Large intestine (tissue), 3 donors: ENCODE results near the gene UGT2A3. TPM values are rescaled to one million over a fixed set of nuclear protein-coding genes. Genes with fewer than 3 reads are reported as not detected.
"Not testable (repeated sequence)": the region's sequence is repeated elsewhere in the genome, so short reads cannot be mapped to it uniquely, and the experiment has no call there.

Experiments
- DNase-seq, 2 donors: peaks; one replicate each; pipeline versions ENCODE4 v3.0.0 to v3.0.0-alpha.2; 2013
- H3K27ac ChIP-seq: one replicate; pipeline ENCODE4 v1.5.1; 2013; ENCODE audit warnings: low read length
- H3K27me3 ChIP-seq: 2 replicates; pipeline ENCODE4 v1.6.1; 2013; ENCODE audit warnings: low read length; ENCODE audit not compliant: control insufficient read depth, insufficient read depth
- H3K36me3 ChIP-seq: 2 replicates; pipeline ENCODE4 v1.6.1; 2013; ENCODE audit warnings: low read length; ENCODE audit not compliant: control insufficient read depth, insufficient read depth
- H3K4me1 ChIP-seq: one replicate; pipeline ENCODE4 v1.6.1; 2013; ENCODE audit warnings: low read length; ENCODE audit not compliant: control insufficient read depth, insufficient read depth
- H3K4me3 ChIP-seq: one replicate; pipeline ENCODE4 v1.5.1; 2013; ENCODE audit warnings: low read length
- H3K9me3 ChIP-seq: one replicate; pipeline ENCODE4 v1.6.1; 2013; ENCODE audit warnings: mild to moderate bottlenecking, low read depth, low read length, moderate library complexity; ENCODE audit not compliant: control insufficient read depth
- WGBS: methylation state at CpG from one replicate; pipeline ENCODE4 v1.1.5; 2013; ENCODE audit warnings: low lambda C conversion rate; ENCODE audit not compliant: insufficient coverage; 5-methylcytosine and 5-hydroxymethylcytosine counted together
- polyA plus RNA-seq: library from polyadenylated mRNA; unstranded; fragments of 120-200 nt; gene quantifications from one replicate; pipeline ENCODE4 v1.2.1, GENCODE V29; 2013

Gene UGT2A3
- polyA plus RNA-seq, 1 donor, result 285 TPM

DNA sequence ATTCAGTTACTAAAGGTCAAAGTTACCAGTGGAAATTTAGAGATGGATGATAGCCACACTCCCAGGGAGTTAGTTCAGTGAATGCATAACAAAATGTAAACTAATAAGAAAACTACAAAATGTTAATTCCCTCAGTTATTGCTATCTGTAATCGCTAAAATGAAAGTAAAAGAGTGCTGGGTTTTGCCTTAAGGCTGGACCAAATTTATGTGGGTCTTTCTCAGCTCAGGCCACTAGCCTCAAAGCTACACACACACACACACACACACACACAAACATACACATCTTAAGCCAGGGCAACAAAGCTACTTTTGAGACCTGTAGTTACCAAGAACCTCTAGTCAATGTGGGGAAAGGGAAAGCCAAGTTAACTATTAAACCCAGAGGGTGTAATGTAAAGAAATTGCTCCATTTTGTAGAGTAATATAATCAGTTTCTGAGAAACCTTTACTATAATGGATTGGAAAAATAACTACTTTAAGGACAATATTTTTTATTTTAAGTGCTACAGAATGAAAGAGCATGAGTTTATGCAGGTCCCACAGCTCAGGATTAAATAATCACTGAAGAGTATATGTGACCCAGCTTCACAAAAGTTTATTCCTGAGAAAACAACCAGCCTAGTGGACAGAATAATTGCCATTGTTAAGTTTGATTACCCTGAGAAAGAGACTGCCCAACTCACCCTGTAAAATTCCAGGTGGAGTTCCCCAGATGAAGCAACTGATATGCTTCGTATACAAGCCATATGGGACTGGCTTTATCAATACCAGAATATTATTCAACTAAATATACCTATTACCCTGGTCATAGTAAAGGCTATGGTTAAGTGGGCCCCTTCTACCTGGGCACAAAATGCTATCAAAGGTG, 8.9 kb upstream of the UGT2A3 start:
- peaks cover 9% of the 10 kb centered on the region for H3K9me3 ChIP-seq
- no peaks in the 10 kb centered on the region for H3K36me3 ChIP-seq
- H3K27me3 ChIP-seq, result no peaks in the 10 kb centered on the region
- no peak overlapping the region for H3K27ac ChIP-seq
- peaks cover 16% of the 10 kb centered on the region for H3K4me1 ChIP-seq
- H3K4me3 ChIP-seq, result no peak overlapping the region
- no CpG with 5 or more reads among the region's 2 CpGs for WGBS
- no peak for DNase-seq

DNA sequence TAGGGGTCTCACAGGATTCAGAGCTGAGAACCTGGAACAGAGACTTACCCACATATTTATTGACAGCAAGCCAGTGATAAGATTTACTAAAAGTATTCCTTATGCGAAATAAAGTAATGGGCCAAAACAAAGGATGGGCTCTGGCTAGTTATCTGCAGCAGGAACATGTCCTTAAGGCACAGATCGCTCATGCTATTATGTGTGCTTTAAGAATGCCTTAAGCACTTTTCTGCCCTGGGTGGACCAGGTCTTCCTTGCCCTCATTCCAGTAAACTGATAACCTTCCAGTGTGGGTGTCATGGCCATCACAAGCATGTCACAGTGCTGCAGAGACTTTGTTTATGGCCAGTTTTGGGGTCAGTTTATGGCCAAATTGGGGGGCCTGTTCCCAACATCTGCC, 7.5 kb upstream of the UGT2A3 start:
- H3K27me3 ChIP-seq, H3K27ac ChIP-seq, H3K36me3 ChIP-seq, DNase-seq, H3K4me3 ChIP-seq, H3K9me3 ChIP-seq: not testable (repeated sequence)
- WGBS, result 100% methylated on average over 2 of the region's 2 CpGs
- peaks cover 18% of the 10 kb centered on the region for H3K4me1 ChIP-seq

DNA sequence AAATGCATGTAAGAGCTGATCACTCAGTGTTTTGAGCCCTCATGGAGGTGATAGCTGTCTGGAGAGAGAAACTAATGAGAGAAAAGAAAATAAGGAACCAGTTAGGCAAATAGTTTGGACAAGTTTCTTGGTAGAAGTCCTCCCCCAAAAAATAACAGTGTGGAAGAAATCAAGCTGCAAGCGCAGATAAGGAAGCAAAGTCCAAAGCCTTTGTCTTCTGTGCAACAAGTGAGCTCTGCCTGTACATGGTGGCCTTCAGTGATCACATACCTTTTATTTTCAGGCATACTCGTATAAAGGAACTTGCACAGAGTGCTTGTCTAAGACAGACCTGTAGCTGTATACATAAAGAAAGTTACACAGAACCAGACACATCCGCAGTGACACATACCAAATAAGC, 2.5 kb upstream of the UGT2A3 start:
- no peaks in the 10 kb centered on the region for H3K27me3 ChIP-seq
- no peaks in the 10 kb centered on the region for H3K36me3 ChIP-seq
- peak in 1 of 2 donors; percentile 52 for DNase-seq
- no CpG with 5 or more reads among the region's 3 CpGs for WGBS
- H3K9me3 ChIP-seq, result no peaks in the 10 kb centered on the region
- H3K27ac ChIP-seq, result peak overlapping the region; percentile 50
- H3K4me1 ChIP-seq, result peaks cover 13% of the 10 kb centered on the region
- H3K4me3 ChIP-seq, result no peak overlapping the region

- Histone ChIP-seq H3K36me3 (no peaks in the 10 kb centered on the region), H3K27ac (peak overlapping the region; percentile 87), H3K9me3 (no peaks in the 10 kb centered on the region), H3K4me3 (no peak overlapping the region), H3K27me3 (no peaks in the 10 kb centered on the region), H3K4me1 (peaks cover 13% of the 10 kb centered on the region)
- no CpG with 5 or more reads among the region's 2 CpGs for WGBS
- DNase-seq, result peak in 1 of 2 donors; percentile 73
Observed at GRCh38 chr4:68953056-68953596, 1.5 kb upstream of the UGT2A3 start.

DNA sequence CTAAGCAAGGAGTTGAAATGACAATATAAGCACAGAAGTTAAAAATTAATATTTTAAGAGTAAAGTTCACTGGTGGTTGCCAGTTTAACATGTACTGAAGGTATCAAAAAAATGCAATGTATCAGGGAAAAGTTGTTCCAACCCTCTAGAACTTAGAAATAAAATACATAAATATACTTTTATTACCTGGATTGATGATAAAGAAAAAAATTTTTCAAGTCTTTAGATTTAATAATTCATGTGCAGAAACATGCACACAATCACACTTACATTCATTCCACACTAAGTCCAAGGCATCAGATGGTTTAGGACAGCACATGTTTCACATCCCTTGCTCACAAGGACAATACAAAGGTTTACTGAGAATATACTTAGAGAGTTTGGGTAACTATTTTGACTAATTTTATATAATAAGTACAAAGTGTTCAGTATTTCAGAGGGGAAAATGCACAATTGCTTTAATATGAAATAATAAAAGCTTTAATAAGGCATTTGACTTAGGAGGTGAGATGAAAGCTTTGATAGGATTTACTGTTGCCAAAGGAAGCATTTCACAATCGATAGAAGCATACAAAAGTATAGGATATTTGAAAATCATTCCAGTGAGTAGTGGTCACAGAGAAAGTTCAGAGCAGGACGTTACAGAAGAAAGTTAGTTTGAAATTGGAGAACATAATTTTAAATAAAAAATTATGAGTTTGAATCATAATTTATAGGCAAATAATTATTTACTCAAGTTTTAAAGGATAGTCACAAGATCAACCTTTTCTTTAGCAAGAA, 392 bp upstream of the UGT2A3 start:
- no peak for DNase-seq
- Histone ChIP-seq H3K27ac (peak overlapping the region; percentile 87), H3K27me3 (no peaks in the 10 kb centered on the region), H3K36me3 (no peaks in the 10 kb centered on the region), H3K4me1 (peaks cover 13% of the 10 kb centered on the region), H3K4me3 (peak overlapping the region; percentile 50), H3K9me3 (no peaks in the 10 kb centered on the region)
- 100% methylated on average over 1 of the region's 2 CpGs for WGBS

DNA sequence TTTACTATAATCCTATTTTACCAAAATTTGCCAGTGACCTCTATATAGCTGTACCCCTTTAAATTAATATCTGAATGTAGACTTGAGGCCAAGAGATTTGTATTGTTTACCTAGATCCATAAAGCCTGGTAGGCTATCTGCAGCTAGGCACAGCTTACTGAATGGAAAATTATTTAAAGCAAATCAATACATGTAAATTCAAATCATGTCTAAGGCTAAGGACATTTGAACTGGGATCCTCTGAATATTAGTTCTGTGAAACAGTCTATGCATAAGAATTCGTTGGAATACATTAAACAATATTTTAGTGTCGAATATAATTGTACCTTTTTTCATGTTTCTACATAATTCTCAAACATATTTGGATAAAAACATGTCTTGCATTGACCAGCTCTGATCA, 1.6 kb downstream of the UGT2A3 start:
- Histone ChIP-seq H3K9me3 (peaks cover 2% of the 10 kb centered on the region), H3K36me3 (peaks cover 2% of the 10 kb centered on the region), H3K27me3 (no peaks in the 10 kb centered on the region), H3K4me1 (peaks cover 13% of the 10 kb centered on the region), H3K4me3 (peak overlapping the region; percentile 50), H3K27ac (peak overlapping the region; percentile 87)
- no peak for DNase-seq
- WGBS, result 82% methylated on average over 2 of the region's 2 CpGs

DNA sequence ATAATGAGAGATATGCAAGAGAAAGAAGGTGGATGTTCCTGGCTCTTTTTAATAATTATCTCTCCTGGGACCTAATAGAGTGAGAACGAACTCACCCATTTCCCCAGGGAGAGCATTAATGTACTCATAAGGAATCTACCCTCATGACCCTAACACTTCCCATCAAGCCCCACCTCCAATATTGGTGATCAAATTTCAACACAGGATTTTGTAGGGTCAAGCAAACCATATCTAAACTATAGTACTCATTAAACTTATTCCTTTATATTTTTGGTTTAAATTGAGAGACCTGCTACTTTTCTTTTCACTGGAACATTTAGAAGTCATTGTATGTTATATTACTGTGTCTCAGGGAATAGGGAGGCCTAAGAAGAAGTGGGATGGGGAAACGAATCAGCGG, 2.6 kb downstream of the UGT2A3 start:
- H3K27me3 ChIP-seq, result no peaks in the 10 kb centered on the region
- peak overlapping the region; percentile 87 for H3K27ac ChIP-seq
- peaks cover 3% of the 10 kb centered on the region for H3K36me3 ChIP-seq
- H3K4me1 ChIP-seq, result peaks cover 10% of the 10 kb centered on the region
- no CpG with 5 or more reads among the region's 3 CpGs for WGBS
- peak in 1 of 2 donors; percentile 32 for DNase-seq
- peak overlapping the region; percentile 50 for H3K4me3 ChIP-seq
- peaks cover 2% of the 10 kb centered on the region for H3K9me3 ChIP-seq

- Histone ChIP-seq H3K4me1 (peaks cover 4% of the 10 kb centered on the region), H3K36me3 (peaks cover 7% of the 10 kb centered on the region), H3K4me3 (peak overlapping the region; percentile 50), H3K27me3 (no peaks in the 10 kb centered on the region), H3K27ac (peak overlapping the region; percentile 87), H3K9me3 (peaks cover 2% of the 10 kb centered on the region)
- DNase-seq, result peak in 1 of 2 donors; percentile 59
- WGBS, result no CpG with 5 or more reads among the region's 2 CpGs
Observed at GRCh38 chr4:68948044-68948743, 3.4 kb downstream of the UGT2A3 start.

DNA sequence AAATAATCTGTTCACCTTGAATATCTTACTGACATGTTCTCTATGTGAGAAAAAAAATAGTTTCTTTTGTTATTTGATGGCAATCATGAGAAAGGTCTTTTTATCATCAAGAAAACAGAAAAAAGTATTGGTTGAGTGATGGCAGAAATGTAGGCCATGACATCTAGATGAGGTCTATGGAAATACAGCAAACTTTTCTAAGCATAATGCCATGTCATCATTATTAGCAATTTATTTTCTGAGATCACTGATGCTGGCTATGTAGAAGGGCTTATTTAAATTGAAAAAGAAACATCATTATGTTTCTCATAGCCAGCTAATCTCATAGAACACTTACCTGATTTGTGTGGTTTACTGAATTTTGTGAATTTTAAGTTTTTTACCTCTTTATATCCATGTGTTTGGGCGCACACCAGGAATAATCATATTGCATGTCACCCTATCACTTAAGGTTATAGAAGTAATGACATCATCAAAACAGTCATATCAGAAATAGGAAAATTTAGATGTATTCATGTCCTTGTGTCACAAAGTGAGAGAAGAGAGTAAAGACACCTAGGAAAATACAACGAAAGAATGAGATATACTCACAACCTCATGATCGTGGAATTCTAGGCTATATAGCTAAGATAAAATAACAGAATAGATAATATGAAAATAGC, 22.4 kb downstream of the UGT2A3 start:
- no peak overlapping the region for H3K4me3 ChIP-seq
- H3K36me3 ChIP-seq, result peaks cover 23% of the 10 kb centered on the region
- WGBS, result 87% methylated on average over 3 of the region's 3 CpGs
- no peaks in the 10 kb centered on the region for H3K27me3 ChIP-seq
- H3K27ac ChIP-seq, result no peak overlapping the region
- DNase-seq, result no peak
- H3K9me3 ChIP-seq, result peaks cover 5% of the 10 kb centered on the region
- H3K4me1 ChIP-seq, result no peaks in the 10 kb centered on the region
